Uterus (tissue), 2 donors: ENCODE measurements around the gene ZC3H7A.

Source experiments
- POLR2A ChIP-seq, 2 donors: fragments of 450-650 bp; IDR thresholded peaks; one replicate each; pipeline ENCODE4 v1.6.1; 2016; ENCODE audit warnings: antibody characterized with exemption in 2 of 2, mild to moderate bottlenecking in 1 of 2, moderate library complexity in 1 of 2
- TF ChIP-seq, protein P1 (sequence below), 4 experiments: fragments of 200-600 bp in 2 of 4; fragments of 450-650 bp in 2 of 4; sonication (generic) in 2 of 4; IDR thresholded peaks; one replicate each; pipeline ENCODE4 v1.5.1; 2016 to 2019; ENCODE audit warnings: antibody characterized with exemption in 4 of 4, mild to moderate bottlenecking in 2 of 4, moderate library complexity in 1 of 4

DNA sequence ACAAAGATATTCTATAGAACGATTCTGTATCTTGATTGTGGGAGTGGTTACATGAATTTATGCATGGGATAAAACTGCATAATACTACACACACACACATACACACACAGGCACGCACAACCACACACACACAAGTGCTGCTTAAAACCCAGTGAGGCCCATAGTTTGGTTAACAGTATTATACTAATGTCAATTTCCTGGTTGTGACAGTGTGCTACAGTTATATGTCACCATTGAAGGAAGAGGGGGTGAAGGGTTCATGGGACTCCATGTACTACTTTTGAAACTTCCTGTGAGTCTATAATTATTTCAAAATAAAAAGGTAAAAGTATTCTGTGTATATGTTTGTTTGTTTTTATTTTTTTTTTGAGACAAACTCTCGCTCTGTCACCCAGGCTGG, 8.1 kb downstream of the ZC3H7A start:
- TF ChIP-seq, protein P1, sequence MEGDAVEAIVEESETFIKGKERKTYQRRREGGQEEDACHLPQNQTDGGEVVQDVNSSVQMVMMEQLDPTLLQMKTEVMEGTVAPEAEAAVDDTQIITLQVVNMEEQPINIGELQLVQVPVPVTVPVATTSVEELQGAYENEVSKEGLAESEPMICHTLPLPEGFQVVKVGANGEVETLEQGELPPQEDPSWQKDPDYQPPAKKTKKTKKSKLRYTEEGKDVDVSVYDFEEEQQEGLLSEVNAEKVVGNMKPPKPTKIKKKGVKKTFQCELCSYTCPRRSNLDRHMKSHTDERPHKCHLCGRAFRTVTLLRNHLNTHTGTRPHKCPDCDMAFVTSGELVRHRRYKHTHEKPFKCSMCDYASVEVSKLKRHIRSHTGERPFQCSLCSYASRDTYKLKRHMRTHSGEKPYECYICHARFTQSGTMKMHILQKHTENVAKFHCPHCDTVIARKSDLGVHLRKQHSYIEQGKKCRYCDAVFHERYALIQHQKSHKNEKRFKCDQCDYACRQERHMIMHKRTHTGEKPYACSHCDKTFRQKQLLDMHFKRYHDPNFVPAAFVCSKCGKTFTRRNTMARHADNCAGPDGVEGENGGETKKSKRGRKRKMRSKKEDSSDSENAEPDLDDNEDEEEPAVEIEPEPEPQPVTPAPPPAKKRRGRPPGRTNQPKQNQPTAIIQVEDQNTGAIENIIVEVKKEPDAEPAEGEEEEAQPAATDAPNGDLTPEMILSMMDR (IDR thresholded peaks at IDR 0.05), result no peak
- no peak for TF ChIP-seq POLR2A (IDR thresholded peaks at IDR 0.05)
